ENCODE measurements around the gene EDN3.
"Not testable (repeated sequence)": the region's sequence is repeated elsewhere in the genome, so short reads cannot be mapped to it uniquely, and the experiment has no call there.

Gene EDN3

DNA sequence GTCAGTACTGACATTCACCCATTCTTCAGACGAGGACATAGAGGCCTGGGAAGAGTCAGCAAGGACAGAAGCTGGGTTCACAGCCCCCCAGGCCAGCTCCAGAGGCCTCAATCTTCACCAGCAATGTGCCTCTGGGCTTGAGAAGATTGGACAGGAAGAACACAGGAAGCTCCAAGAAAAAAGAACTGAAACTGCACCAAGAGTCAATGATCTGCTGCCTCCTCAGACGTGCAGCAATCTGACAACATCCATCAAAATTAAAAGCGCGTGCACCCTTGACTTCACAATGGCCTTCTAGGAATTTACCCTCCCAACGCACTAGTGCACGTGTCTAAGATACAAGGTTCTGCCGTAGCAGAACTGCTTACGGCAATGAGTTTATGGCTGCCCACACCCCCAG is 38.0 kb downstream of the EDN3 start:
- not testable (repeated sequence) for DNase-seq

DNA sequence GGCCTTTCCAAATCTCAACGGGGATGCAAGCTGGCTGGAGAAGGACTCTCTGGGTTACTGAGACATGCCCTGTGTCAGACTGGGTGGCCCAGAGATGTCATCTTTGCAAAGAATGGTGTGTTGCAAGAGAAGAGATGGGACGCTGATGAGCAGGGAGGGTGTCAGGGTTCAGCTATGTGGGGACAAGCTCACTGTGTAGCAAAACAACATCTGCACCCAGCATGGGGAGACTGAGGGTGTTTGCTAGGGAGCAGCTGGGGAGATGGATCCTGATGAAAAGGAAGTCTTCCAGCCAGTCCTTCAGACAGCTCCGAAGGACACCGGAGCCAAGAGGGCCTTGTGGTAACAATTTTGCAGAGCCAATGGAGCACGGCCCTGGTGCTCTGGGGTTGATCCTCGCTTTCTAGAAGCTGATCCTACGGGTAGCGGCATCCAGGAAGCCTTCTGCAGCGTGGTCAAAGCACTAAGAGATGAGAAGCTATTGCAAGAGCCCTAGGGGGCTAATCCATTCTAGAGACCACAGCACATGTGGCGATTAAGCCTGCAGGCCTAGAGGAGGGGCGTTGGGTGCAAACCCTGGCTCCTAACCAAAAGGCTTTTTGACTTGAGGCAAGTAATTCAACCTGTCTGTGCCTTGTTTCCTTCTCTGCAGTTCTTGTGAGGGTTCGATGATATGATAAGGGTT is 39.9 kb downstream of the EDN3 start:
- DNase-seq = no peak

DNA sequence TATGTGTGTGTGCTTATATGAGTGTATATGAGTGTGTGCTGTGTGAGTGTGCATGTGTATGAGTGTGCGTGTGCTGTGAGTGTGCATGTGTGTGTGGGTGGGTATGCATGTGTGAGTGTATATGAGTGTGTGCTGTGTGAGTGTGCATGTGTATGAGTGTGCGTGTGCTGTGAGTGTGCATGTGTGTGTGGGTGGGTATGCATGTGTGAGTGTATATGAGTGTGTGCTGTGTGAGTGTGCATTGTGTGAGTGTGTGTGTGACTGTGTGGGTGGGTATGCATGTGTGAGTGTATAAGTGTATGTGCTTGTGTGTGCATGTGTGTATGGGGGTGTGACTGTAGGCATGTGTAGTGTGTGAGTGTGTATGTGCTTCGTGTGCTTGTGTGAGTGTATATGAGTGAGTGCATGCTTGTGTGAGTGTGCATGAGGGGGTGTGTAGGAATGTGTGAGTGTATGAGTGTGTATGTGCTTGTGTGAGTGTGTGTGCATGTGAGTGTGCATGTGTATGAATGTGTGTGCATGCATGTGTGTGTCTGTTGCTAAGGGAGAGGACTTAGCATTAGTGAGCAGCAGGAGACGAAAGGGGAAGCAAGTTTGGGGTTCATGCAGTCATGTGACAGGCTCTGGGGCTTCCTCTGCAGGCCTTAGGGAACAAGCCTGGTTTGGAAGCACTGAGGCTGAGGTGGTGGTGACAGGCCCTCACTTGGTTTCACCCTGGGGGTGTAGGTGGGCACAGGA is 41.0 kb downstream of the EDN3 start:
- not testable (repeated sequence) for DNase-seq

DNA sequence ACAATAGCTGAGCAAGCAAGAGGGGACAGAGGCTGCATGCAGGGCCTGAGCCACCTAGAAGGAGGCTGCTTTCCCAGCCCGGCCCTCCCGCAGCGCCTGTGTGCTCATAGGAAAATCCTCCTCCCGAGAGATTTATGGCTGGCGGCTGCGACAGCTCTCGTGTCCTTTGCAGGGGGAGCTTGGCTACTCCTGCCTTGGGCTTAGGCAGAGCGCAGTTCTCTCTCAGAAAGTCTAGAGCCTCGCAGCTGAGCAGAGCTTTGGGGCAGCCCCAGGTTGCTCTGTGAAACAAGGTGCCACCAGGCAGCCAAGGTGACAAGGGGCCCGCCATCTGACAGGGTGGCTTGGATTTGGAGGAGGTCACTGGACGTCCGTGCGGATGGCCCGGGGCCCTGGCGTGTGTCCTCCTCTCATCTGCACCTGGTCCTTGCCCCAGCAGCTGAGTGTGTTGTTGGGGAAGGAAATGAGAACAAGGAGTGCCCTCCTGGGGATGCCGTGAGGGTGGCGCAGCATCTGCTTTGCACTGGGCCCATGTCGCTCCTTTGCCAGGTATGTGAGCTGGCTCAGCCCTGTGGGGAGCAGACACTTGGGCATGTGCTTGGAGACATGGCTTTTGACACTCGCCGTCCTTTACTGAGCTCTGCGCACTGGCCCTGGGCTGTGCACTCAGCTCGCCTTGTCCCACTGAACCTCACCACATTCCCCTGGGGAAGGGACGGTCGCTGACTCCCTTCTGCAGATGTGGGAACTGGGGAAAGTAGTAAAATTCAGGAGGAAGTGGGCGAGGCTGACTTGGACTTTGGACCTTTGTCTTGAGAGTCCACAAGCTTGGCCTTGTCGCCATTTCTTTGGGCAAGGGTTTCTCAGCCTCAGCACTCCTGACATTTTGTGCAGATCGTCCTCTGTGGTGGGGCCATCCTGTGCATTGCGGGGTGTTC is 41.9 kb downstream of the EDN3 start:
- DNase-seq = no peak

DNA sequence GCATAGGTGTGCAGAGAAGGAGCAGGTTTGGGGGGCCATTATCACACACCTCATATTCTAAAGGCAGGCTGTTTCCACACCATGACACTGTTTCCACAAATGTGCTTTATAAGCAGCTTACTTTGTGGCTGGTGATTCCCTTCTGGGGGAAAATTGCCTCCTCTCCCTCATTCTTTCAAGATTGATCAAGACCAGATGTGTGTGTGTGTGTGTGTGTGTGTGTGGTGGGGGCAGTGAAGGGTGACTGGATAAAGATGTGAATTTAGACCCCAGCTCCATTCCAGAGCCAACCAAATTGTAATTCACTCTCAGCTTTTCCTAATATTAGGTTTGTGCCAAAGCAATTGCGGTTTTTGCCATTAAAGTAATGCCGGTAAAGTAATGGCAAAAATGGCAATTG is 45.6 kb downstream of the EDN3 start:
- DNase-seq = no peak

DNA sequence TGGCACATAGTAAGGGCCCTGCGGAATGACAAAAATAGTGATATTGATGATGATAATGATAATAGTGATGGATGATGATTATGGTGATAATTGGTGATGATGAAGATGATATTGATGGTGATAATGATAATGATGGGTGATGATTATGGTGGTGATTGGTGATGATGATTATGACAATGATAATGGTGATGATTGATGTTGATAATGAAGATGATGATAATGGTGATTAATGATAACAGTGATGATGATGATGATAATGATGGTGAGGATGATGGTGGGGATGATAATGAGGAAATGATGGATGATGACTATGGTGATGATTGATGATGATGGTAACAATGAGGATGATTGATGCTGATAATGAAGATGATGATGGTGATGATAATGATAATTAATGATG is 48.9 kb downstream of the EDN3 start:
- DNase-seq = no peak

DNA sequence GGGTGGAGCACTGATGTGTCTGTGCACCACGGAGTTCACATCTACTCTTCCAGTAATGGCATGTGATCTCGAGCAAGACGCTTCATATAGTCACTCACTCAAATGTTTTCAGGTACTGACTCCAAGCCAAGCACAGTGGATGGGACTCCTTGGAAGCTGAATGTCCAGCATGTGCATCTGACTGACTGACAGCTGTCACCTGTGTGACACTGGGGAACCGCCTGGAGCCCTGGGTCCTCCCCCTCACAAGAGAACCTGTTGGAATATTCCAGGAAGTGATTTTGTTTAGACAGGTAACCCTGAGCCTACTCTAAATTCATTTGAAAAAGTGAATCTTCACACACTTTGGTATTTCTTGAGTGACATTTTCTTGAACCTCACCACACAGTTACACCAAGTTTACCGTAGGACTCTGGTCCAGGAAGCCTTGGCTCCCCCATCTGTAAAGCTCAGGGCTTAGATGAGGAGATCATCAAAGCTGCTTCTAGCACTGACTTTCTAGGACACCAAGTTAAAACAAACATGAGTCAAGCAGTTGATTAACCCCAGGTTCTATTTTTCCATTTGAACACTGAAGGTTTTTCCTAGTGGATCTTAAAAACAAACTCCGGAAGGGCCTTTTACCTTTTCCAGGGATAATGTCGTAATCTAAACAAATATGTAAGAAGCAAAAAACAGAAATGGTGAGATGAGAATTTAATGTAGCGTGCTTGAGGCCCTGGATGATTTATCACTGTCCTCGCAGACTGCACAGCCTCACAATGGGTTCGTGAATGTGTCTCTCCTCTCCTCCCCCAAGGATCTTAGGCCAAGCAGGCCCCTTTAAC is 50.1 kb downstream of the EDN3 start:
- DNase-seq = no peak

DNA sequence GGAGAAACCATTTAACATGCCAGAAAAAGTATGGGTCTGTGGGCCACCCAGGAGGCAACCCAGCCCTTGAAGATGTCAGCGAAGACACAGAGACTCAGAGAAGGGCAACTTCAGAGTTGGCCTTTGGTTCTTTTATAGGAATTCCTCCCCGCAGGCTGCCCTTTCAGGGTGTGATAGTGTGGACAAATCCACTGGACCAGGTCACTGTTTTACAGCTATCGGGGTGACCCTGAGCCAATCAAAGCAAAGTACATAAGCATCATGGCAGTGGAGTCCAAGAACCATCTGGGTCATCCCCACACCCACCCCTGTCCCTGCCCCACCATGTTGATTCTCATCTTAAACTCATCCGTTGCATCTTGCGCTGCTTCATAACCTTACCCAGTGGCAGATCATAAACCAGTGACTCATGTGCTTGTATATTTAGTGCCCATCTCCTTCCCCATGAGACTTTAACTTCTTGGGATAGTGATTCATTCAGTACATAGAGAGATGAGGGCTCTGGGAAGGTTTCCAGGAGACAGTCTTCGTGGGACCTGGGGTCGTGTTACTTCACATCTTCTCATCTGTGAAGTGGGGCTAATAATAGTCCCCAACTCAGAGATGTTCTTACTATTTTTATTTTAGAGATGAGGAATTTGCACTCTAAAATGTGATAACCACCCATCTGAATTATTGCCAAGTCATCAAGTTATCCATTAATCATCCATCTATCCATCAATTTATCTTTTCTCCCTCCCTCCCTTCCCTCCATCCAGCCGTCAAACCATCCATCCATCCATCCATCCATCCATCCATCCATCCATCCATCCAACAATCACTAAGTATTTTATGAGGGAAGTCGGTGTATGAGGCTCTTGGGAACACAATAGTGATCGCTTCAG is 51.0 kb downstream of the EDN3 start:
- DNase-seq = no peak

DNA sequence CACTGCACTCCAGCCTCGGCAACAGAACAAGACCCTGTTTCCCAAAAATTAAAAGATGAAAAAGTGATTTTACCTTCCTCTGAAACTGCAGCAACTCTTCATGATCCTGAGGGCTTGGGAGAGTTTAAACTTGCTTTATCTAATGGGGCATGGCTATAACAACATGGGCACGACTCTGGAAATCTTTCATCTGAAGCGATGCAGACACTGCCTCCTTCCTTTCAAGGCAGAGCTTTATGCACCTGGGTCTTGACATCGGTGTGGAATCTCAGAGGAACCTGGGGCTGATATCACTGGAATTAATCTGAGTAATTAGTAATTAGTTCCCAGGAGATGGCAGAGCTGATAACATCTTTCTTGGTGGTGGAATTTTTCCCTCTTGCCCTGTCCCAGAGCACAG is 52.1 kb downstream of the EDN3 start:
- no peak for DNase-seq

DNA sequence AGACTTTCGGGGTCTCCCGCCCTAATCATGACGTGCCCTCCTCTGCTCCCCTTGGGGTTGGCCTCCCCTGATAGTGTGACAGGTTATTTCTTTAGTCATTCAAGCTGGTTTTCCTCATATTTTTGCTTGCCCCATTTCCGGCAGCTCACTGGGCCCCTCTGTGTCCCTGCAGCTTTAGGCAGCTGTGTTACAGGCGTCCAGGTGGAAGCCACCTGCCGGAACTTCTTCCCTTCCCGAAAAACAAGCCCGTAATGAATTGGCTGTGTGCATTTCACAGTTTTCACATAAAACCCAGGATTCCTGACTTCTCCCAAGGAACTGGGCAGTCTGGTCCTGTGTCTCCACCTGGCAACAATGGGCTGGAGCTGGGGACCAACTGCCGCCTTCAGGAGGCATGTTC is 52.6 kb downstream of the EDN3 start:
- DNase-seq = no peak

DNA sequence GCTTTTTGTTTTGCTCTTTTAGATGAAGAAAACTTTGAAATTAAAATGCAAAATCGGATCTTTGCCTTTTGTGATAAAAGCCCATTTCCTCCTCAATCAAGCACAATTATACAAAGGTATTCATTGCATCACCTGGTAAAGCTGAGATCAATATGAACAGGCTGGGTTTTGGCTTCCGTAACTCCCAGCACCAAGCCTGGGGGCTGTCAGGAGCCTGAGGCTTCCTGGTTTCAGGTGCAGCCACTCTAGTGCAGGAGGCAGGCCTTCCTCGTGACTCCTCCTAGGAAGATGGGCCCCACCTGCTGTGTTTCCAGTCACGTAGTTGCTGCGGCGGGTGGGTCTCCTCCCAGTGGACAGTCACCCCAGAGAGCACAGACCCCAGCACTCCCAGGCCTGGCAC is 54.0 kb downstream of the EDN3 start:
- DNase-seq = no peak

DNA sequence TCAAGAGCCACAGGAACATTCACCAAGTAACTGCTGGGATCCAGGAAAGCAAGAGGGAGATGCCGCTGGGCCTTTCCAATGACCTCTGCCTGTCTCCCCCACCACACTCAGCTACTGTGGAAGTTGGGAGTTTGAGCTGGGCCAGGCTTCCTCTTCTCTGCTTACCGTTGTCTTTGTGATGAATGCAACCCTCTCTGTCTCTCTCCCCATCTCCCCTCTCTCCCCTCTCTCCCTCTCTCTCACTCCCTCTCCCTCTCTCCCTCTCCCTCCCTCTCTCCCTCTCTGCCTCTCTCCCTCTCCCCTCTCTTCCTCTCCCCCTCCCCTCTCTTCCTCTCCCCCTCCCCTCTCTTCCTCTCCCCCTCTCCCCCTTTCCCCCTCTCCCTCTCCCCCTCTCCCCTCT is 54.8 kb downstream of the EDN3 start:
- no peak for DNase-seq

DNA sequence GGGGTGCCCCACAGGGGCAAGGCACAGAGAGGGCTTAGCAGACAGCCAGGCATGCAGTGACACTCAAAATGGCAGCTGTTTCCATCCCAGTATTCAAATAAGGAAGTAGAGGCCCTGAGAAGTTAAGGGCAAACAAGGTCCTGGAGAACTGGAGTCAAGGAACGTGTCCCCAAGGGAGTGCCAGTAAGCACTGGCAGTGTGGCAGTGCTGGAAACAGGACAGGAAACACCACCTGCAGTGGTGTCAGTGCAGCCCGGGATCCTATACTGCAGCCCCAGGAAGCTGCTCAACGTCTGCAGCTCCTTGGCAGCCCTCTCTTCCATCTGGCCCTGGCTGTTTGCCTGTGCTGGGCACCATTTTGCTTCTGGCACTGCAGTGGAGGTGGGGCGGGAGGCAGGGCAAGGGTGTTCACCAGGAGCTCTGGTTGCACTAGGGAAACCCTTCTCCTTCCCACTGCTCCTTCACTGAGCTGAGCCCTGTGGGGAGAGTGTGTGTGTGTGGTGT is 56.3 kb downstream of the EDN3 start:
- no peak for DNase-seq

DNA sequence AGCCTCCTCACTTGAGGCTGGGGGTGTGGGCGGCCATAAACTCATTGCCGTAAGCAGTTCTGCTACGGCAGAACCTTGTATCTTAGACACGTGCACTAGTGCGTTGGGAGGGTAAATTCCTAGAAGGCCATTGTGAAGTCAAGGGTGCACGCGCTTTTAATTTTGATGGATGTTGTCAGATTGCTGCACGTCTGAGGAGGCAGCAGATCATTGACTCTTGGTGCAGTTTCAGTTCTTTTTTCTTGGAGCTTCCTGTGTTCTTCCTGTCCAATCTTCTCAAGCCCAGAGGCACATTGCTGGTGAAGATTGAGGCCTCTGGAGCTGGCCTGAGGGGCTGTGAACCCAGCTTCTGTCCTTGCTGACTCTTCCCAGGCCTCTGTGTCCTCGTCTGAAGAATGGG is 58.4 kb downstream of the EDN3 start:
- not testable (repeated sequence) for DNase-seq

DNA sequence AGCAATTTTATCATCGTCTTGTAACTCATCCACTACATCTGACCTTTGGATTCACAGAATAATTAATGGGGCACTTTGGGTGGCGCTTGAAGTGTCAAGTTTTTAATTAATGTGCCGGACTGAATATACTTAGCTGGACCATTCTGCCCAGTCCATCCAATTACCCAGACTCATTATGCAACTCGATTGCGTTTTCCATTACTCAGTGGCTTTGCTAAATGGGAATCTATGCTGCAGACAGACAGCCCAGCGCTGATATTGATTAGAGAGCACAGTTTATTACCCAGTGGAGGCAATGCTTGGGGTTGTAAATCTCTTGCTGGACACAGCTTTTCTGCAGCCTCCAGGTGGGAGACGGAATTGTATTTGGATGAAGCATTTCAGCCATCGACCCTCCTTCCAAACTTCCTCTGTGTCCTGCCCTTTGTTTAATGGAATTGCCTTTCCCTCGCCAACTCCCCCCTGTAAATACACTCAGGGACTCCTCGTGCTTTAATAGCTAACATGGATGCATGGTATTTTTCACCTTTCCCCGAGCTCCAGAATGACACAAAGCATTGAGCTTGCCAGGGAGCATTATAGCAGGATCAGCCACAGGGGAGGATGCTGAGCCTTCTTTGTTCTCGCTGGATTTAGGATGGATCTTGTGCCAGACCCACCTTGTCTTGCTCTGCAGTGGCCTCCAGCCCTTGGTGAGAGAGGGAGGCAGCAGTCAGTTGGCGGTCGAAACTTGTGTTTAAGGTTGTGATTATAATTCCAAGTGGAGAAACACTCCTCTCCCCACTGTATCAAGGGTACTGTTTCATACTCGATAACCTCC is 59.7 kb downstream of the EDN3 start:
- no peak for DNase-seq

DNA sequence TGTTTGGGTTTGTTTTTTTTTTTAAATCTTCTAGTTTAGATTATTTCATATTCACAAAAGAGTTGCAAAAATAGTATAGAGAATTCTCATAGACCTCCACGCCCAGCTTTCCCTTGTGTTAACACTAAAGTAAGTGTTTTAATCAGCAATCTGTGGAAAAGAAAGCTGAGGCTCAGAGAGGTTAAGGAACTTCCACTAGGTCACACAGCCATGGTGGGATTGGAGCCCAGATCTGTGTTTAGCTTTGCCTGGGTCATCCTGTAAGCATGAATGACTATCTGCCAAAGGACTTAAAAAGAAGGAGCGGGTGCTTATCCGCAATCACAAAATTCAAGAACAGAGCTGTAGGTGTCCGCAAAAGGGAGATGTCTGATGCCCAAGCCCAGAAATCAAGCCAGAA is 60.5 kb downstream of the EDN3 start:
- DNase-seq = no peak

DNA sequence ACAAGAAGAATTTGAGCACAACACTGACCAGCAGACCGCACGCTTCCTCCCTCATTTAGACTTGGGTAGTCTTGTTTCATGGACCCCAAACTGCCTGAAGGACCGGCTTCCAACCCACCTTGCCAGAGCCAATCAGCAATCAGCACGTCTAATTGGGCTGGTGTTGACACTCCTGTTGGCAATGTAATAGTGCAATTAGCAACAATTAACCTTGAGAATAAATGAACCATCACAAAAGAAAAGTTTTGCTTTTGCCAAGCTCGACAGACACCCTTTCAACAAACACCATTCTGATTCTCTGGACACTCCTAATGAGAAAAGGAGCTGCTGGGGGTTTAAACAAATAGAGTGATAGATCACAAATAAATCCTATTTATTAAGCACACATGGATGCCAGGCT is 61.0 kb downstream of the EDN3 start:
- no peak for DNase-seq

DNA sequence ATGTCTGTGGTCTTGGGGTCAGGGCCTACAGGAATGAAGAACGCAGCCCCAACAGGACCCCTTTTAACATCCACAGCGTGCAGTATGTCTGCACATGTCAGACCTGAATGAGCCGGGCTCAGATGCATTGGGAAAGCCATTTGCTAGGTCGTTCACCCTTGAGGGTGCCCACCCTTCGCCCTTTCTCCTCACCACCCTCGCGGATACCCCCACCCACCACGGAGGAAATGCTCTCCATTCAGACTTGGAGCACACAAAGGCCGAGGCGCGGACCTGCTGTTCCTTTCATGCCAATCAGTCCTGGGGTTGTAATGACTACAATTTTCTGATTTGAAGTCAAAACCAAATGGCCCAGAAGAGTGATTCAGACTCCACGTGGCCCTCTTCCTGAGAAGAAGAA is 62.7 kb downstream of the EDN3 start:
- no peak for DNase-seq

DNA sequence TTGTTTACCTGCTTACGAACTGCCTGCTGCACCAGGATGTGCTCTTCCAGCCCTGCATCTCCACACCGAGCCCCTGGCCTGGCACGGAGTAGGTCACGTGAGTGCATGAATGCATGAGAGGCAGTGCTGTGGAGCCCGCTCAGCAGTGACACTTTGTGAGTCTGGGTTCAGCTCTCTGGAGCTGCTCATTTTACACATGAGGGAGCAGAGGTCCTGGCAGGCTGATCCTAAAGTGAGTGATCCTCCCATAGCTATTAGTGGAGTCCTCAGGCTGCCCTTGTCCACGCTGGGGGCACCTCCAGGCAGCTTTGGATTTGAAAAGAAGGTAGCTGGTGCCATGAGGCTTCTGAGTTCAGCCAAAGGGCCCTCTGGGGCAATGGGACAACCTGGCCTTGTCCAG is 64.2 kb downstream of the EDN3 start:
- peak; percentile 42 for DNase-seq

DNA sequence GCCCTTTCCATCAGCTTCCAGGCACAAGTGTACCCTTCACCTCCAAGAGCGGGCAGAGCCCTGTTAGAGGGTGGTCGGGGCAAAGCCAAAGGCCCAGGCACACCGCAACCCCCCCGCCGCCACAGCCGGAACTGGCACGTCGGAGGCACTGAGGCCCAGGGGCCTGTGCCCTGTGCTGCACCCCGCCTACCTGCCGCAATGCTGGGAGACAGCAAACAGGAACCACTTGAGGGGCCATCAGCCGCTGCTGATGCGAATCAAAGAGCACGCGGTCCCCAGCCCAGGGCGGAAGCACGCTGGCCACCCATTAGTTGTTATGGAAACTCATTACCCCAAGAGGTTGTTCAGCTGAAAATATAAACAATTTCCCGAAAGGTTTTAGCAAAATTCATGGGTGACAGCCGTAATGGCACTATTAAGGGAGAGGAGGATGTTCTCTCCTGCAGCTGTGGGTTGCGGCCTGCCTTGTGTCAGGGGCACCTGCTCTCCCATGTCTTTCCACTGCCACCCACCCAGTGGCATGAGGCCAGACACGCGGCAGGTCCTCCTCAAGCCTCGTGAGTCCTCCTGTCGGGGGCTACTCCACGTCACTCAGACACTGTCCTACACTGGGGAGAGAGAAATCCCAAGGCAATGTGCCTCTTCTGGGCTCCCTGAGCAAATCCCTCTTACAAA is 65.3 kb downstream of the EDN3 start:
- peak; percentile 76 for DNase-seq

All from DMS79 treated with DMSO at 0.1 percent for 48 hours (cell line).